Naive B cell (primary cell): ENCODE measurements around the gene RRBP1. TPM values are rescaled to one million over a fixed set of nuclear protein-coding genes. Genes with fewer than 3 reads are reported as not detected.

Experiments used
- ATAC-seq, 2 donors: fragments of 150-1000 bp; cut with Tn5 transposase; 2 replicates each; pipeline ENCODE4 v1.10.0; 2021; ENCODE audit warnings: low read depth in 2 of 2, mild to moderate bottlenecking in 2 of 2, moderate library complexity in 2 of 2
- DNase-seq: peaks from one replicate; pipeline ENCODE4 v3.0.0; 2022
- H3K27ac Mint-ChIP-seq, 6 donors: one replicate each; pipeline ENCODE4 v1.8.0; 2020 to 2022; ENCODE audit warnings: mild to moderate bottlenecking in 6 of 6, mixed read lengths in 6 of 6, moderate library complexity in 5 of 6, inconsistent platforms in 2 of 6
- H3K27me3 Mint-ChIP-seq, 3 donors: one replicate each; pipeline ENCODE4 v1.8.0; 2021 to 2022; ENCODE audit warnings: mixed read lengths in 3 of 3, mild to moderate bottlenecking in 1 of 3
- H3K36me3 Mint-ChIP-seq, 2 donors: one replicate each; pipeline ENCODE4 v1.8.0; 2020 to 2022; ENCODE audit warnings: mixed read lengths in 2 of 2, inconsistent platforms in 1 of 2, mild to moderate bottlenecking in 1 of 2
- H3K4me1 Mint-ChIP-seq, 3 donors: one replicate each; pipeline ENCODE4 v1.8.0; 2020 to 2022; ENCODE audit warnings: mixed read lengths in 3 of 3, inconsistent platforms in 1 of 3, mild to moderate bottlenecking in 1 of 3, moderate library complexity in 1 of 3
- H3K4me3 Mint-ChIP-seq, 8 donors: one replicate each; pipeline ENCODE4 v1.8.0; 2020 to 2022; ENCODE audit warnings: mild to moderate bottlenecking in 8 of 8, mixed read lengths in 8 of 8, moderate library complexity in 8 of 8, inconsistent platforms in 2 of 8
- H3K9me3 Mint-ChIP-seq, 7 donors: one replicate each; pipeline ENCODE4 v1.8.0; 2020 to 2022; ENCODE audit warnings: mixed read lengths in 7 of 7, mild to moderate bottlenecking in 5 of 7, inconsistent platforms in 2 of 7, moderate library complexity in 1 of 7
- polyA plus RNA-seq, 6 donors: library from polyadenylated mRNA; unstranded; fragments of 300-500 nt; fragmentation: Illumina TruSeq; gene quantifications; one replicate each; pipeline ENCODE4 v1.2.3, GENCODE V29; 2021; ENCODE audit warnings: low read depth in 6 of 6

Gene RRBP1
- polyA plus RNA-seq, 6 donors from 2014 or later = 1.00 to 12.2 (median 2.1) TPM

DNA sequence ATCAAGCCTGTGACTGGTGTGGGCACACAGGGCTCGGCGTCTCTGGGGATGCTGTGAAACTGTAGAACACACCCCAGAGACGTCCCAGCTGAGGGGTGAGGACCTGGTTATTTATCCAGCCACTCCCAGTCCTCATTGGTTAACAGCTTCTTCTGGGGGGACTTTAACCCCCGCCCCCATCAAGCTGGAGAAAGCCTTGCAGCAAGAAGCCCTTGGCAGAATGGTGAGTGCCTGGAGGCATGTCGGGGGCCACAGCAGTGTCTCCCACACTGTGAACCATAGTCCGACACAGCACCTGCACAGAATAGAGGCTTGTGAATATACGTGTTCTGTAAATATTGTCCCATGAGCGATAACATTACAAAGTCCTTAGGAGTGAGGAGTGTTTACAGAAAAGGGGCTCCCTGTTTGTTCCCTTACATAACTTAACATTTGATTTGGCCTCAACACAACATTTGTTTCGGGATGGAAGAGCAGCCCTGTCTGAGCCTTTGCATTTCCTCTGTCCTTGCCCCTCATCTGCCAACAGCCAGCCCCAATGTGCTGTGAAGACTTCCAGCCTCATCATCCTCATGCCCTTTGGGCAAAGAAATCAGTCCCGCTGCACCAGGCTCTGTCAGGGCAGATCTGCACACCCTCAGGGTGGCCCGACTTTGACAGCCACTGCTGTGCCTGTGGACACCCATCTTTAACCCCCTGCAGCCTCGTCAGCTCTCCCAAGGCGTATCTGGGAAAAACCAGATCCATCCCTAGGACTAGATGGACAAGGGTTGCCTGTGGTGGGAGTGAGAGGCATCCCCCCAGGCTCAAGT is 2.2 kb upstream of the RRBP1 start:
- peak overlapping the region in 4 of 8 donors; percentile 29 to 86 (median 73) for H3K4me3 Mint-ChIP-seq
- ATAC-seq (no peak), DNase-seq (no peak)
- H3K27me3 Mint-ChIP-seq = peaks cover 19 to 53% (median 41%) of the 10 kb centered on the region in 3 donors
- no peak overlapping the region for H3K27ac Mint-ChIP-seq
- H3K4me1 Mint-ChIP-seq = peaks cover 21 to 29% (median 24%) of the 10 kb centered on the region in 3 donors
- peaks cover 0 to 8% (median 4%) of the 10 kb centered on the region in 7 donors for H3K9me3 Mint-ChIP-seq
- H3K36me3 Mint-ChIP-seq = peaks cover 0 to 22% of the 10 kb centered on the region in 2 donors

DNA sequence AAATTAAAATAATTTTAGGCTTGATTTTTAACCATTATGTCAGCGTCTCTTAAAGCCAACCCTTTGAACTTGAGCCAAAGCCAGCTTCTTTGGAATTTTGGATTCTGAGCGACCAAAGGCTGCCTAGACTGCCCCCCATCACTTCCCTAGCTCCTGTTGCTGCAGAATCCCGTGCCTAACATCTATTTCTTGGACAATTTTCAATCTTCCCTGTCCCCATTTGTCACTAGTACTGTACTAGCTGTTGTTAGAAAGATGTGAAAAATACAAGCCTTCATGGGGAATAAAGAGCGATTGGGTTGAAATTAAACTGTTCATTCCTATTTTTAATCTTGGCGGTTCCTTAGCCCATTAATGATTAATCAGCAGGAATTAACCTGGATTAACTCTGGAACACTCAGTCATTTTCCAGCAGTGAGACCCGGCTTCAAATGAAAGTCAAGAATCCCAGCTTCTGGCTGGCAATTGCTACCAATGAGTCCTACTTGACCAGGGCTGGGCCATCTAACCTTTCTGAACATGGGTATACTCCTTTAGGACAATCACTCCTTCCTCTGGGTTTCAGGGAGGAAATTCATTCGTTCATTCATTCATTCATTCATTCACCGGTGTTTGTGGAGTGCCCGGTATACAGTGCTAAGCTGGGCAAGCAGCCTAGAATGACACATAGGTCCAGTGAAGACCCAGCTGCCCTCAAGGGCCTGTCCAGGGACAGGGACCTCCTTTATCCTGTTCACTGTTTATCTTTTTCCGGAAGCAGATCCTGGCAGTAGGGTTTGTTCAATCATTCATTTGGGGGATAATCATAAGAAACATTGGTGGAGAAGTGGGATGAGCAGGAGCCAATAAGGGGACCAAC is 1.4 kb upstream of the RRBP1 start:
- no peak for DNase-seq
- Mint-ChIP-seq H3K4me1 (peaks cover 21 to 32% (median 24%) of the 10 kb centered on the region in 3 donors), H3K4me3 (peak overlapping the region; percentile 53 to 94 (median 80)), H3K27me3 (peaks cover 15 to 48% (median 41%) of the 10 kb centered on the region in 3 donors), H3K9me3 (peaks cover 0 to 8% (median 3%) of the 10 kb centered on the region in 7 donors), H3K36me3 (peaks cover 0 to 22% of the 10 kb centered on the region in 2 donors), H3K27ac (peak overlapping the region in 1 of 6 donors; percentile 29)
- no peak for ATAC-seq

DNA sequence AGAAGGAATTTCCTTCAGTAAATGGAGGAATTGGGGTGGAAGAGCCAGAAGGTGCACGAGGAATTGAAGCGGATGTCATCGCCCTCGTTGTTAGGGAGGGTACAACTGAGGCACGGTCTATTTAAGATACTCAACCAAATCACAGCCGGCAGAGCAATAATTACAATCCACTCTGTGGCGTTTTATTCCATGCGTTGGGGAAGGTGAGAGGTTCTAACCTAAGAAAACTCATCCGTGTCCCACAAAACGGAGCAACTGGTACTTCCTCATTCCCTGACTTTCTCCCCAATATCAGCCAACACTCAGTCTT is 802 bp upstream of the RRBP1 start:
- DNase-seq (no peak), ATAC-seq (no peak)
- Mint-ChIP-seq H3K27me3 (peaks cover 14 to 42% (median 35%) of the 10 kb centered on the region in 3 donors), H3K9me3 (peaks cover 0 to 8% (median 3%) of the 10 kb centered on the region in 7 donors), H3K36me3 (peaks cover 0 to 22% of the 10 kb centered on the region in 2 donors), H3K4me1 (peaks cover 21 to 32% (median 24%) of the 10 kb centered on the region in 3 donors), H3K27ac (peak overlapping the region in 5 of 6 donors; percentile 49 to 95 (median 92)), H3K4me3 (peak overlapping the region; percentile 81 to 94 (median 91))

DNA sequence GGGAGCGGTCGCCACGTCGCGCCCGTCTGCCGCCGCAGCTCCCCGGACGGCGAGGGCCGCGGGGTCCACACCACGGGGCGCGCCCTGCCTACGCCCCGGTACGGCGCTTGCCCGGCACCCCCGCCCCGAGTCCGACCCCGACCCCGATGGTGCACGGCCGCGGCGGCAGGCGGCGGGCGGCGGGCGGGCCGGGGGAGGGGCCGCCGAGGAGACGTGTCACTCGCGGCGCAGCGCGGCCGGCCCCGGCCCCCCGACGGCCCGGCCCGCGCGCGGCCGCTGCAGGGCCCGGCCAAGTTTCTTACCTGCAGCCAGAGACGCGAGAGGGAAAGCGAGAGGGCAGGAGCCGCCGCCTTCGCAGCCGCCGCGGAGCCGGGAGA is 328 bp downstream of the RRBP1 start:
- Mint-ChIP-seq H3K4me3 (peak overlapping the region; percentile 81 to 95 (median 91)), H3K27me3 (peaks cover 9 to 31% (median 24%) of the 10 kb centered on the region in 3 donors), H3K4me1 (peaks cover 21 to 28% (median 24%) of the 10 kb centered on the region in 3 donors), H3K36me3 (peaks cover 0 to 10% of the 10 kb centered on the region in 2 donors), H3K27ac (peak overlapping the region in 1 of 6 donors; percentile 85), H3K9me3 (peaks cover 0 to under 1% (median 0%) of the 10 kb centered on the region in 7 donors)
- ATAC-seq (peak; percentile 2 to 5), DNase-seq (no peak)

DNA sequence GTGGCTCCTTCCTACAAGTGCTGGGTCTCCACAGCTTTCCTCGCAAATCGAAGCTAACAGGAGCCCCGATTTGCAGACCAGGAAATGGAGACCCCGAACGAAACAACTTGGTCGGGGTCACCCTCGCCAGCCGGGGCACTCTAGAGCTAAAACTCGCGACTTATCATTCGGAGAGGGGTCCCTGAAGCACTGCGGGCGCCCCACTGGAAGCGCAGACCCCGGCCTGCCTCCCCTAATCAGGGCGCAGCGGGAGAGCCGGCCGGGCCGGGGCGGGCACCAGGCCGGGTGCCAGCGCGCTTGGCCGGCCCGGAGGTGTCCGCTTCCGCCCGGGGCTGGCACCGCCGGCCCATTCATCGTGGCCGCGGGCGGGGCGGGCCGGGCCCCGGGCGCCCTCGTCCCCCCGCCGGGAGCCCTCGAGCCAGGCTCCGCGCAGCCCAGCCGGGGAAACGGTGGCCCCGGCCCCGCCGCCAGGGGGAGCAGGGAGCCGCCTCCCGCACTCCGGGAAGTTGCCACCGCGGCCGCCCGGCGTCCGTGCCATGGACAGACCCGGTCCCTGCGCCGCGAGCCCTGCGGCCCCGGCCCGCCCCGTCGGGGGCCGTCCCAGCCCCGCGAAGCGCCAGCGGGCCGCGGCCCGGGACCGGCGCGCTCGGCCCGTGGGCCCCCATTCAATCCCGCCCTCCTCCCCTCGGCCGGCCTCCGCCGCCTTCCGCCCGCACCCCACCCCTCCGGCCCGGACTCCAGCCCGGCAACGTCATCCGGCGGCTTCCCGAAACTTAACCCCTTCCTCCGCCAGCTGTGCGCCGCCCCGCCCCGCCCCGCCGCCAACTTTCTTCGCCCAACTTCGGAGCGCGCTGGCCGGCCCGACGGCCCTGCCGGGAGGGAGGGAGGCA is 961 bp downstream of the RRBP1 start:
- Mint-ChIP-seq H3K27me3 (peaks cover 9 to 24% (median 17%) of the 10 kb centered on the region in 3 donors), H3K9me3 (no peaks in the 10 kb centered on the region), H3K4me3 (peak overlapping the region; percentile 82 to 94 (median 90)), H3K36me3 (peaks cover 0 to 4% of the 10 kb centered on the region in 2 donors), H3K27ac (peak overlapping the region in 4 of 6 donors; percentile 11 to 68 (median 34)), H3K4me1 (peaks cover 21 to 26% (median 24%) of the 10 kb centered on the region in 3 donors)
- peak; percentile 27 to 34 for ATAC-seq
- peak; percentile 81 for DNase-seq

DNA sequence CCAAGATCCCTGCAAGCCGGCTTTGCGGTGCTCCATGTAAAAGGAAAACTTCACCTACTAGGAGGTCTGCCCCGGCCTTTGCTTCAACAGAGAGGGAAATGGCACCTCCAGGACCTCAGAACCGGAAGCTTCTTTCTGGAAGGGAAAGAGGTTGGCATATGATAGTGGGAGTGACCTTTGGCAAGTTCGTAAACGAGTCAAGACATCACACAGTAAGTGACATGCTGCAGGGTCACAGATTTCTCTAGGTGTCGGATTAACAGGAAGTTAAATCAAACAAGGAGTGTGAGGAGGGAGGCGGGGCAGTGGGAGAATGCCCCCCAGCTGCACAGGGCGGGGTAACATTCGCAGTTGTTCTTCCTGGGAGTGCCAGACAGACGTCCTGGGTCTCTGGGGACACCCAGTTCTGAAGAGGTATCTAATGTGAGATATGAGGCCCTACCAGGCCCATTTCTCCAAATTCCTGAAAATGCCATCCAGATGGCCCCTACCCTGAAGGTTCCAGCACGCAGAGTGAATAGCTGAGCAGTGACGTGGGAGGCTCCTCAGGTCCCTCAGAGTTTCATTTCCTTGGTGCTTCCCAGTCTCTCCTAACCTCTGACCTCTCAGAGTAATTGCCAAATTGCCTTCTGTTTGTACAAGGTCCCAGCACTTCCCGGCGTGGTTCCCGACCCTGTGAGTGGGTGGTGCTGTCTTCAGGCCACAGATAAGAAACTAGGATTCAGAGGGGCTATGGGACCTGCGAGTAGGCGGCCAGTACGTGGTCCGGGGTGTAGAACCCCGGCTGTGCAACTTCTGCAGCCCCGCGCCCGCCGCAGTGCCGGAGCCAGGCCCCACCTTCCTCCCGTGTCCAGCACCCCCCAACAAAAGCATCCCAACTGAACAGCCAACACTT is 1.9 kb downstream of the RRBP1 start:
- peak; percentile 12 for DNase-seq
- Mint-ChIP-seq H3K4me3 (peak overlapping the region; percentile 75 to 94 (median 88)), H3K4me1 (peaks cover 21 to 28% (median 24%) of the 10 kb centered on the region in 3 donors), H3K36me3 (no peaks in the 10 kb centered on the region), H3K27ac (peak overlapping the region; percentile 36 to 68 (median 53)), H3K9me3 (no peaks in the 10 kb centered on the region), H3K27me3 (peaks cover 4 to 17% (median 11%) of the 10 kb centered on the region in 3 donors)
- ATAC-seq = no peak

DNA sequence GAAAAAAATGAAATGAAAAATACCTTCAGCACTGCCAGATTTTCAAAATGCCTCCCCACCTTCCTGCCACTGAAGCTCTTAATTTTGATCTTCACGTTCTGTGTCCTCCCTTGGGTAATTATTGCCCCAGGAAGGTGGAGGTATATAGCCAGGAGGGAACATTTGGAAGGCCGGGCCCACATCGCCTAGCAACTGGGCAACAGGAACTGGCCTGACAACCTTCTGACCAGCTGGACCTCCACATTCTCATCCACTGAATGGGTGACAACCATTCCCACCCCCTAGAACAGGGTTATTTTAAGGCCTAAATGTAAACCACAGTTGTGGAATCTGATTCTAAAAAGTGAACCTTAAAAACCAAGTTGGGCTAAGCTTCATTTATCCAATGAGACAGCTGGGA is 3.2 kb downstream of the RRBP1 start:
- ATAC-seq (no peak), DNase-seq (no peak)
- no peaks in the 10 kb centered on the region for H3K9me3 Mint-ChIP-seq
- peaks cover 4 to 5% (median 4%) of the 10 kb centered on the region in 3 donors for H3K27me3 Mint-ChIP-seq
- H3K4me1 Mint-ChIP-seq = peaks cover 21 to 32% (median 24%) of the 10 kb centered on the region in 3 donors
- H3K27ac Mint-ChIP-seq = no peak overlapping the region
- H3K36me3 Mint-ChIP-seq = no peaks in the 10 kb centered on the region
- peak overlapping the region in 2 of 8 donors; percentile 56 to 85 for H3K4me3 Mint-ChIP-seq

DNA sequence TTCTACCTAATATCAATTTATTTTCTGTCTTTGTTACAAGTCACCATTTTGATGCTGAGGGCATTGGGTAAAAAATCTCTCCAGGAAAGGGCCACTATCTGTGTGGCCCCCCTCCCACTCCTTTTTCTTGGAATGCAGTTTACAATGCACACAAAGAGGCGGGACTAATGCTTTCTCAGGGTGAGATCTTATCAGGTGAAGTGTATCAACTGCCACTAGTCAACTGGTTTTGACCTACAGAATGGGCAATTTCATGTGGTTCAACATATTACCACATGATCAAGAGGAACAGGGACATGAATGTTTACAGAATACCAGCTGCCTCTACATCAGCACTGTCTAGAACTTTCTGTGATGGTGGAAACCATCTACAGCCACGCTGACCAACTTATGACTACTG is 3.7 kb downstream of the RRBP1 start:
- ATAC-seq (no peak), DNase-seq (no peak)
- peak overlapping the region in 1 of 6 donors; percentile 28 for H3K27ac Mint-ChIP-seq
- peaks cover 0 to 4% (median 0%) of the 10 kb centered on the region in 3 donors for H3K27me3 Mint-ChIP-seq
- peak overlapping the region in 1 of 8 donors; percentile 85 for H3K4me3 Mint-ChIP-seq
- no peaks in the 10 kb centered on the region for H3K9me3 Mint-ChIP-seq
- peaks cover 21 to 32% (median 23%) of the 10 kb centered on the region in 3 donors for H3K4me1 Mint-ChIP-seq
- no peaks in the 10 kb centered on the region for H3K36me3 Mint-ChIP-seq

DNA sequence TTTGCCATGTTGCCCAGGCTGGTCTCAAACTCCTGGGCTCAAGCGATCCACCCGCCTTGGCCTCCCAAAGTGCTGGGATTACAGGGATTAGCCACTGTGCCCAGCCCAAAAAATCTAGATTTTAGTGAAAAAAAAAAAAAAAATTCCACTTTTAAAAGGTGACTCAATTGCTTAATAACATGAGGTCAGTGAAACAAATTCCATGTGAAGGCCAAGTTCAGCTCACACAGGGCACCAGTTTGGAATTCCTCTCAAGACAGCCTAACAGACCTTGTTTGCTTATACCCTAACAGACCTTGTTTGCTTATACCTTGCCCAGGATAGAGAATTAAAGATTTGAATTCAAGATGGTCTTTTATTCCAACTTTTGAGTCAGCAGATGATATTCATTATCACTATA is 5.1 kb downstream of the RRBP1 start:
- DNase-seq = no peak
- H3K4me1 Mint-ChIP-seq = peaks cover 12 to 28% (median 16%) of the 10 kb centered on the region in 3 donors
- H3K4me3 Mint-ChIP-seq = no peak overlapping the region
- H3K27me3 Mint-ChIP-seq = no peaks in the 10 kb centered on the region
- ATAC-seq = no peak
- no peaks in the 10 kb centered on the region for H3K9me3 Mint-ChIP-seq
- H3K27ac Mint-ChIP-seq = no peak overlapping the region
- no peaks in the 10 kb centered on the region for H3K36me3 Mint-ChIP-seq

DNA sequence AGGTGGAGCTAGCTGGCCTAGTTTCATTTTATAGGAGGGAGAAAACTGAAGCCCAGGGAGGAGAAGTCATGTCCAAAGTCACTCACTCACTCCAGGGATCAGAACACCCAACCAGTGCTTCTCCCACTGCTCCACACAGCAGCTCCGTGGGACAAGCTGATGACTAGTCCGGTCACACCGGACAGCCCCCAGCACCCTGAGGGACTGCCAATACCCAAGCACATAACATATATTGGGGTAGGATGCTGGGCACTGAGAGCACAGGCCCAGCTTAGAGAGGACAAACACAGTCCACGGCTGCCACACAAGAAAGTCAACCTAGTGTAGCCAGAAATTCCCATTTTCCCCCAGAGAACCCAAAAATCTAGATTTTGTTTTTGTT is 5.7 kb downstream of the RRBP1 start:
- no peaks in the 10 kb centered on the region for H3K27me3 Mint-ChIP-seq
- ATAC-seq = no peak
- no peak overlapping the region for H3K27ac Mint-ChIP-seq
- DNase-seq = no peak
- peak overlapping the region in 2 of 8 donors; percentile 35 to 76 for H3K4me3 Mint-ChIP-seq
- H3K9me3 Mint-ChIP-seq = no peaks in the 10 kb centered on the region
- peaks cover 13 to 34% (median 22%) of the 10 kb centered on the region in 3 donors for H3K4me1 Mint-ChIP-seq
- no peaks in the 10 kb centered on the region for H3K36me3 Mint-ChIP-seq

DNA sequence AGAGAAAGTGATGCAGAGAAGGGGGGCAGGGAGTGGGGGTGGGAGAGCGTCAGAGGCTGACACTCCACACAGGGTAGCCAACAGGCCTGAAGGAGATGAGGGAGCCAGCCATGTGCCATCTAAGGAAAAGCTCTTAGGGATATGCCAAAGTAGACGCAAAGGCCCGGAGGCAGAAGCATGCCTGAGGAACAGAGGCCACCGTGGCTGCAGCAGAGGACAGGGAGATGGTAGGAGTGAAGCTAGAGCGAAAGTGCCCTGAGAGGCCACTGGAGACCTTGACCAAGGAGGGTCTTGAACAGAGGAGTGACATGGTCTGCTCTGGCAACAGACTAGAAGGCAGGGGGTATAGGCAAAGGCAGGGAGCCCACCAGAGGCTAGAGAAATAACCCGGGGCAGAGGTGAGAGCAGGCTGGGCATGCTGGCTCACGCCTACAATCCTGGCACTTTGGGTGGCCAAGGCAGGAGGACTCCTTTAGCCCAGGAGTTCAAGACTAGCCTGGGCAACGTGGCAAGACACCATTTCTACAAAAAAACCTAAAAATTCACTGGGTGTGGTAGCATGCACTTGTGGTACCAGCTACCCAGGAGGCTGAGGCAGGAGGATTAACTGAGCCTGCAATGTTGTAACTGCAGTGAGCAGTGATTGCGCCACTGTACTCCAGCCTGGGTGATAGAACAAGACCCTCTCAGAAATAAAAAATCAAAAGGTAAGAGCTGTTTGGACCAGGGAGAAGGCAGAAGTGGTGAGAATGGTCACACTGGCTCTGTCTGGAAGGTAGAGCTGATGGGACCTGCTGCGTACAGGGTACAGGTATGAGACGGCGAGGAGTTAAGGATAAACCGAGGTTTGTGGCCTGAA is 6.3 kb downstream of the RRBP1 start:
- H3K27ac Mint-ChIP-seq = no peak overlapping the region
- DNase-seq (no peak), ATAC-seq (no peak)
- peaks cover 20 to 40% (median 27%) of the 10 kb centered on the region in 3 donors for H3K4me1 Mint-ChIP-seq
- peaks cover 0 to 4% of the 10 kb centered on the region in 2 donors for H3K36me3 Mint-ChIP-seq
- no peaks in the 10 kb centered on the region for H3K9me3 Mint-ChIP-seq
- peak overlapping the region in 2 of 8 donors; percentile 35 to 76 for H3K4me3 Mint-ChIP-seq
- no peaks in the 10 kb centered on the region for H3K27me3 Mint-ChIP-seq
